BLaER1 treated with 17β-estradiol and CSF1 and Interleukin-3, amounts not matched to agents 10 nM and 100 nM (cell line): ENCODE data around the gene RNF166.

ENCODE experiments used
- H3K27ac ChIP-seq, 11 experiments: shearing (Covaris generic); formaldehyde crosslinking; 2 replicates each; pipeline ENCODE4 v1.8.1; 2022
- H3K27me3 ChIP-seq, 11 experiments: shearing (Covaris generic); formaldehyde crosslinking; 2 replicates each; pipeline ENCODE4 v1.8.1; 2022
- H3K36me3 ChIP-seq, 11 experiments: shearing (Covaris generic); formaldehyde crosslinking; 2 replicates each; pipeline ENCODE4 v1.8.1; 2022
- H3K4me1 ChIP-seq, 10 experiments: shearing (Covaris generic); formaldehyde crosslinking; 2 replicates each; pipeline ENCODE4 v1.8.1; 2022
- H3K4me2 ChIP-seq, 11 experiments: shearing (Covaris generic); formaldehyde crosslinking; 2 replicates each; pipeline ENCODE4 v1.8.1; 2022
- H3K4me3 ChIP-seq, 10 experiments: shearing (Covaris generic); formaldehyde crosslinking; 2 replicates each; pipeline ENCODE4 v1.8.1; 2022
- H3K9ac ChIP-seq, 11 experiments: shearing (Covaris generic); formaldehyde crosslinking; 2 replicates each; pipeline ENCODE4 v1.8.1; 2022
- H3K9me3 ChIP-seq, 11 experiments: shearing (Covaris generic); formaldehyde crosslinking; replicated peaks in 1 of 11; 2 replicates each; pipeline ENCODE4 v1.8.1; 2022
- H4K20me1 ChIP-seq, 11 experiments: shearing (Covaris generic); formaldehyde crosslinking; 2 replicates each; pipeline ENCODE4 v1.8.1; 2022
- Cebpa-rat ChIP-seq, 11 experiments: shearing (Covaris generic); IDR thresholded peaks; 2 replicates each; pipeline ENCODE4 v1.8.1; 2022

Gene RNF166

GRCh38 chr16:88713054-88713453 is 6.8 kb upstream of the RNF166 start:
- peaks cover 40 to 94% (median 72%) of the 10 kb centered on the region in 11 experiments for H3K36me3 ChIP-seq
- no peak for TF ChIP-seq Cebpa-rat (IDR thresholded peaks at IDR 0.05)

DNA sequence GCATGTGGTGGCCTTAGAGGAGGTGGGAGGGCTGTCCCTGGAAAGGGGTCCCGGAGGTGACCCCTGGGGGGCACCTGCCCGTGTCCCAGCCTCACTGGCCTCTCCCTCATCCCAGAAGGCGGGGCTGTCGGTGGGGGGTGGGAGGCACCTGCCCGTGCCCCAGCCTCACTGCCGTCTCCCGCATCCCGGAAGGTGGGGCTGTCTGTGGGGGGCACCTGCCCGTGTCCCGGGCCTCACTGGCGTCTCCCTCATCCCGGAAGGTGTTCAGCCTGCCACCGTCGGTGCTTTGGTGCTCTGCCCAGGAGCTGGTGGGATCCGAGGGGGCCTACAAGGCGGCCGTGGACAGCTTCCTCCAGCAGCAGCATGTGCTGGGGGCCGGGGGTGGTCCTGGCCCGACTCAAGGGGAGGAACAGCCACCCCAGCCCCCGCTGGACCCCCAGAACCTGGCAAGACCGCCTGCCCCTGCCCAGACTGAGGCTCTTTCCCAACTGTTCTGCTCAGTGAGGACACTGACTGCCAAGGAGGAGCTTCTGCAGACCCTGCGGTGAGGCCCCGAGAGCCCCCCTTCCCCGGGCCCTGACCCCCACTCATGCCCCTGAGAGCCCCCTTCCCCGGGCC is 6.3 kb upstream of the RNF166 start:
- H3K36me3 ChIP-seq = peaks cover 40 to 91% (median 66%) of the 10 kb centered on the region in 11 experiments
- no peak for TF ChIP-seq Cebpa-rat (IDR thresholded peaks at IDR 0.05)
- H3K27ac ChIP-seq = no peak overlapping the region
- 0 out of 22 replicates have a peak overlapping the region, but pooled peaks of 1 of the 11 experiments have one; percentile 23 for H3K9ac ChIP-seq
- H3K27me3 ChIP-seq = peaks cover 0 to 4% (median 0%) of the 10 kb centered on the region in 11 experiments; a peak in 1 of 22 replicates
- no peaks in the 10 kb centered on the region for H3K9me3 ChIP-seq
- H3K4me3 ChIP-seq = no peak overlapping the region
- no peak overlapping the region for H3K4me2 ChIP-seq
- peaks cover 4 to 96% (median 94%) of the 10 kb centered on the region in 11 experiments; a peak in 21 of 22 replicates for H4K20me1 ChIP-seq
- peaks cover 13 to 42% (median 33%) of the 10 kb centered on the region in 10 experiments for H3K4me1 ChIP-seq

More at GRCh38 chr16:88713054-88713453, 6.8 kb upstream of the RNF166 start:
- H4K20me1 ChIP-seq = peaks cover 8 to 96% (median 95%) of the 10 kb centered on the region in 11 experiments; a peak in 21 of 22 replicates
- no peaks in the 10 kb centered on the region for H3K9me3 ChIP-seq
- H3K4me3 ChIP-seq = no peak overlapping the region
- no peak overlapping the region for H3K27ac ChIP-seq
- no peak overlapping the region for H3K4me2 ChIP-seq
- peaks cover 0 to 4% (median 0%) of the 10 kb centered on the region in 11 experiments; a peak in 1 of 22 replicates for H3K27me3 ChIP-seq
- H3K4me1 ChIP-seq = peaks cover 15 to 42% (median 33%) of the 10 kb centered on the region in 10 experiments
- no peak overlapping the region for H3K9ac ChIP-seq

DNA sequence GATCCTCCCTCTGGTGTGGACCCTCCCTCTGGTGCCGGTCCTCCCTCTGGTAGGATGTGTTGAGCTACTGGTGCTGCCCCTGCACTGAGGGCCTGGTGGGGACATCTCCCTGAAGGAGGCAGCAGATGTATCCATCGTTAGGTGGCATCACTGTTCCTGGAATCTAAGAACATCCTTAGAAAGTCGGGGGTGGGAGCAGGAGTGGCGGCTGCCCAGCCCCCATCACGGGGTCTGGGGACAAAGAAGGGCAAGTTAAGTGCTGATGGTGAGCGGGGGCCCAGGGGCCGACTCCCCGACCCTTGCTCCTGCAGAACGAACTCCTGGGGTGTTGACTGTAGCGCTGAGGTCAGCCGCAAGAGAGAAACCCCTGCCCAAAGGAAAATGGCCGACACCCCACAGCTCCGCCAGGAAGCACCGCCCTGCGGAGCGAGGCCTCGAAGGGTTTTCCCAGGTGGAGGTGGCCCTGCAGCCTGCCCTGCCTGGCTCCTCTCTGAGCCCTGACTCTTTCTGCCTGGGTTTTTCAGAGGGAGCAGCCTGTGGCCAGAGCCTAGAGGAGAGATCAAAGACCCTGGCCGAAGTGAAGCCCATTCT is 5.6 kb upstream of the RNF166 start:
- Histone ChIP-seq H3K4me2 (0 out of 22 replicates have a peak overlapping the region, but pooled peaks of 1 of the 11 experiments have one; percentile 24), H4K20me1 (peaks cover 4 to 96% (median 93%) of the 10 kb centered on the region in 11 experiments; a peak in 20 of 22 replicates), H3K4me3 (no peak overlapping the region), H3K9ac (0 out of 22 replicates have a peak overlapping the region, but pooled peaks of 1 of the 11 experiments have one; percentile 23), H3K27ac (no peak overlapping the region), H3K9me3 (no peaks in the 10 kb centered on the region), H3K36me3 (peaks cover 34 to 85% (median 60%) of the 10 kb centered on the region in 11 experiments), H3K27me3 (peaks cover 0 to 3% (median 0%) of the 10 kb centered on the region in 11 experiments; a peak in 1 of 22 replicates), H3K4me1 (peaks cover 16 to 42% (median 33%) of the 10 kb centered on the region in 10 experiments)
- TF ChIP-seq Cebpa-rat (IDR thresholded peaks at IDR 0.05) = no peak

DNA sequence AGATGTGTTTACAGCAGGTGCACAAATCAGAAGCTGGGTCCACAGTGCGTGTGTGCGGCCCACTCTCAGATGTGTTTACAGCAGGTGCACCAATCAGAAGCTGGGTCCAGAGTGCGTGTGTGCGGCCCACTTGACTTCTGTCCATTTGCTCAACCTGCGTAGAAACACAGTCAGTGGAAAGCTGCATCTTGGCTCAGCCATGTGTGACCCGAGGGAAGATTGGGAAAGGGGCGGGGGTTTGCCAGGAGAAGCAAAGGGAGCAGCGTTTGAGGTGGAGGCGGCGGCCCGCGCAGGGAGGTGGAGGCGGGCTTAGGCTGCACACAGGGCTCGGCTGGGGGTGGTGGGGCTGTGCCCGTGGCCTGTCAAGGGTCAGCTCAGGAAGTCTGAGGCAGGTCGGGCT is 4.3 kb upstream of the RNF166 start:
- Histone ChIP-seq H3K27me3 (peaks cover 0 to 7% (median 5%) of the 10 kb centered on the region in 11 experiments; a peak in 13 of 22 replicates), H3K4me2 (peak overlapping the region in 5 of 11 experiments; percentile 15 to 30 (median 24); a peak in 6 of 22 replicates), H3K4me3 (no peak overlapping the region), H3K27ac (no peak overlapping the region), H3K36me3 (peaks cover 21 to 72% (median 47%) of the 10 kb centered on the region in 11 experiments), H3K4me1 (peaks cover 18 to 43% (median 36%) of the 10 kb centered on the region in 10 experiments), H3K9ac (peak overlapping the region in 4 of 11 experiments; percentile 15 to 41 (median 32); a peak in 5 of 22 replicates), H3K9me3 (no peaks in the 10 kb centered on the region), H4K20me1 (peaks cover 0 to 92% (median 80%) of the 10 kb centered on the region in 11 experiments; a peak in 19 of 22 replicates)
- TF ChIP-seq Cebpa-rat (IDR thresholded peaks at IDR 0.05) = no peak

DNA sequence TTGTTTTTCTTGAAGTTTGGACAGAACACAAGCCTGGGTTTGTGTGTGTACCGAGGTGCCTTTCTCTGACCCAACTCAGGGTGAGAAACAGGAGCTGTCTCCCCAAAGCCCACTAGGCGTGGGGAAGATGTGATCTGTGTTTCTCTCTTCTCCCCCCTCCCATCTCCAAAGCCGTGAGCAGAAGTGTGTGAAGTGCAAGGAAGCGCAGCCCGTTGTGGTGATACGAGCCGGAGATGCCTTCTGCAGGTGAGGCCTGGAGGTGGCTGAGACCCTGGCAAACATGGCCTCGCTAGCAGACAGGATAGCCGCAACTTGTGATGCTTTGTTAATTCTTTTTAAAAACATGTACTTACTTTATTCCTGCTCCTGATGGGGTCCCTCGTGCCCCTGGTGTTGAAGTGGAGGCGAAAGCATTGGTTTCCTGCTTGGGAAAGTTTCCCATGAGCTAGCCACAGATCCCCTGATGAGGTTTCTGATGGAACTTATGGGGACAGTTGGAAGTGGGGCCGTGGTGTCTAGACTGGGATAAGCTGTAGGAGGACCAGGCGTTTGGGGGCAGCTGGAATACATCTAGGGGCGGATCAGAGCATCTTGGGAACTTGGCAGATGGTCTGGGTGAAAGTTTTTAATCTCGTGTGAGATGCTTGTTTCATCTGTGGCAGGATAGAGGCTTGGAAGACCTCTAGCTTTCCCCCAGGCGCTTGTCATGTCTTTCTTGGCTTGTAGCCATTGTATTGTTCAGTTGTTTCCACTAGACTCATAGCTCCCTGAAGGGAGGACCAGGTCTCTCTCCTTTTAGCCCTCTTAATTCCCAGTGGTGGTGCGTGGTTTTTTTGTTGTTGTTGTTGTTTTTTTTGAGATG is 988 bp upstream of the RNF166 start:
- H3K9me3 ChIP-seq = no peaks in the 10 kb centered on the region
- no peak for TF ChIP-seq Cebpa-rat (IDR thresholded peaks at IDR 0.05)
- peak overlapping the region; percentile 81 to 95 (median 89) for H3K9ac ChIP-seq
- peaks cover 0 to 48% (median 24%) of the 10 kb centered on the region in 11 experiments; a peak in 19 of 22 replicates for H3K36me3 ChIP-seq
- peak overlapping the region; percentile 96 to 100 (median 99) for H3K4me2 ChIP-seq
- H3K27me3 ChIP-seq = peaks cover 0 to 26% (median 19%) of the 10 kb centered on the region in 11 experiments; a peak in 13 of 22 replicates
- H3K4me3 ChIP-seq = peak overlapping the region; percentile 85 to 99 (median 94)
- peaks cover 0 to 78% (median 58%) of the 10 kb centered on the region in 11 experiments; a peak in 19 of 22 replicates for H4K20me1 ChIP-seq
- peaks cover 47 to 77% (median 65%) of the 10 kb centered on the region in 10 experiments for H3K4me1 ChIP-seq
- peak overlapping the region in 10 of 11 experiments; percentile 83 to 96 (median 88); a peak in 20 of 22 replicates for H3K27ac ChIP-seq

DNA sequence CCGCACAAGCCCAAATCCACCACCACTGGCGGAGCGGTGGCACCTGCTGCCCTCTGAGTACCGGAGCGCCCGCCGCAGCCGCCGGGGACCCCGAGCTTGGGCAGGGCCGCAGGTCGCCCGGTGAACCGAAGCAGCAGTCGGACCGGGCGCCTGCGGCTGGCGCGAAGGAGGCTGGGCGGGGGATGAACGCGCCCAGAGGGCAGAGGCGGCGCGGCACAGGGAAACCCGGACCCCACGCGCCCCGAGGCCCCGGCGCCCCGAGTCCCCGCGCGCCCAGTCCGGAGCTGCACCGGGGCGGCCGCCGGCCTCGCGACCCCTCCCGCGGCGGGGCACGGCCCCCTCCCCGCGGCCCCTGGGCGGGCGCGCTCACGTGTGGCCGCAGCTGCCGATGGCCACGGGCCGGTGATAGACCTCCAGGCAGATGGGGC is 393 bp downstream of the RNF166 start:
- TF ChIP-seq Cebpa-rat (IDR thresholded peaks at IDR 0.05) = no peak
- peaks cover 0 to 26% (median 19%) of the 10 kb centered on the region in 11 experiments; a peak in 13 of 22 replicates for H3K27me3 ChIP-seq
- no peaks in the 10 kb centered on the region for H3K9me3 ChIP-seq
- H3K4me3 ChIP-seq = peak overlapping the region; percentile 85 to 99 (median 94)
- H3K27ac ChIP-seq = peak overlapping the region; percentile 80 to 96 (median 88)
- peaks cover 57 to 83% (median 69%) of the 10 kb centered on the region in 10 experiments for H3K4me1 ChIP-seq
- H3K9ac ChIP-seq = peak overlapping the region; percentile 81 to 95 (median 89)
- H3K4me2 ChIP-seq = peak overlapping the region; percentile 96 to 100 (median 99)
- peaks cover 0 to 41% (median 20%) of the 10 kb centered on the region in 11 experiments; a peak in 19 of 22 replicates for H3K36me3 ChIP-seq
- peaks cover 0 to 64% (median 45%) of the 10 kb centered on the region in 11 experiments; a peak in 19 of 22 replicates for H4K20me1 ChIP-seq

- Histone ChIP-seq H3K27me3 (peaks cover 0 to 26% (median 19%) of the 10 kb centered on the region in 11 experiments; a peak in 13 of 22 replicates), H3K27ac (peak overlapping the region; percentile 80 to 96 (median 88)), H3K4me1 (peaks cover 64 to 83% (median 72%) of the 10 kb centered on the region in 10 experiments), H3K9ac (peak overlapping the region; percentile 81 to 95 (median 89)), H3K9me3 (no peaks in the 10 kb centered on the region), H4K20me1 (peaks cover 0 to 58% (median 38%) of the 10 kb centered on the region in 11 experiments; a peak in 19 of 22 replicates), H3K36me3 (peaks cover 2 to 40% (median 21%) of the 10 kb centered on the region in 11 experiments; a peak in 21 of 22 replicates), H3K4me2 (peak overlapping the region; percentile 96 to 100 (median 99)), H3K4me3 (peak overlapping the region; percentile 85 to 99 (median 94))
- TF ChIP-seq Cebpa-rat (IDR thresholded peaks at IDR 0.05) = no peak
Measured at GRCh38 chr16:88705076-88705684, 1.0 kb downstream of the RNF166 start.
